HG03108 (cell line): ENCODE measurements around the gene SLC5A6.

Source experiments
- ATAC-seq: cut with Tn5 transposase; IDR thresholded peaks from one replicate; pipeline ENCODE4 v1.9.1; 2021; ENCODE audit warnings: moderate library complexity; ENCODE audit not compliant: unreplicated experiment

SLC5A6 gene

GRCh38 chr2:27211943-27212625, at the start of gene SLC5A6, which contains the start of gene ATRAID:
SLC5A6 (minus strand) TSS chr2:27212268; CDS start chr2:27207650, 4,618 bp downstream.
ATRAID (plus strand) TSS chr2:27212041; CDS start chr2:27212369, 328 bp downstream.
- peak; percentile 76 for ATAC-seq

GRCh38 chr2:27261241-27261925, 49.3 kb upstream of the SLC5A6 start:
- ATAC-seq: no peak

- no peak for ATAC-seq
Observed at GRCh38 chr2:27258051-27258450, 46.0 kb upstream of the SLC5A6 start.

GRCh38 chr2:27256855-27257454, 44.9 kb upstream of the SLC5A6 start:
- no peak for ATAC-seq

GRCh38 chr2:27255660-27256059, 43.6 kb upstream of the SLC5A6 start:
- no peak for ATAC-seq

GRCh38 chr2:27255187-27255586, 43.1 kb upstream of the SLC5A6 start:
- no peak for ATAC-seq

- no peak for ATAC-seq
Observed at GRCh38 chr2:27251766-27252165, 39.7 kb upstream of the SLC5A6 start.

- no peak for ATAC-seq
Observed at GRCh38 chr2:27250652-27251379, 38.7 kb upstream of the SLC5A6 start.

- ATAC-seq: no peak
Observed at GRCh38 chr2:27249891-27250651, 38.0 kb upstream of the SLC5A6 start.

- ATAC-seq: no peak
Observed at GRCh38 chr2:27249159-27249890, 37.3 kb upstream of the SLC5A6 start.

- no peak for ATAC-seq
Observed at GRCh38 chr2:27247893-27248292, 35.8 kb upstream of the SLC5A6 start.

- ATAC-seq: no peak
Observed at GRCh38 chr2:27245626-27246025, 33.6 kb upstream of the SLC5A6 start.

GRCh38 chr2:27245116-27245515, 33.0 kb upstream of the SLC5A6 start:
- no peak for ATAC-seq

- ATAC-seq: no peak
Observed at GRCh38 chr2:27243391-27244130, 31.5 kb upstream of the SLC5A6 start.

GRCh38 chr2:27242614-27242951, 30.5 kb upstream of the SLC5A6 start:
- ATAC-seq: no peak

- no peak for ATAC-seq
Observed at GRCh38 chr2:27241761-27242613, 29.9 kb upstream of the SLC5A6 start.

- ATAC-seq: no peak
Observed at GRCh38 chr2:27240406-27240805, 28.3 kb upstream of the SLC5A6 start.

GRCh38 chr2:27238976-27239375, 26.9 kb upstream of the SLC5A6 start:
- ATAC-seq: no peak
